ENCODE results near the gene IFITM2.
"Not testable (repeated sequence)": the region's sequence is repeated elsewhere in the genome, so short reads cannot be mapped to it uniquely, and the experiment has no call there.

DNA sequence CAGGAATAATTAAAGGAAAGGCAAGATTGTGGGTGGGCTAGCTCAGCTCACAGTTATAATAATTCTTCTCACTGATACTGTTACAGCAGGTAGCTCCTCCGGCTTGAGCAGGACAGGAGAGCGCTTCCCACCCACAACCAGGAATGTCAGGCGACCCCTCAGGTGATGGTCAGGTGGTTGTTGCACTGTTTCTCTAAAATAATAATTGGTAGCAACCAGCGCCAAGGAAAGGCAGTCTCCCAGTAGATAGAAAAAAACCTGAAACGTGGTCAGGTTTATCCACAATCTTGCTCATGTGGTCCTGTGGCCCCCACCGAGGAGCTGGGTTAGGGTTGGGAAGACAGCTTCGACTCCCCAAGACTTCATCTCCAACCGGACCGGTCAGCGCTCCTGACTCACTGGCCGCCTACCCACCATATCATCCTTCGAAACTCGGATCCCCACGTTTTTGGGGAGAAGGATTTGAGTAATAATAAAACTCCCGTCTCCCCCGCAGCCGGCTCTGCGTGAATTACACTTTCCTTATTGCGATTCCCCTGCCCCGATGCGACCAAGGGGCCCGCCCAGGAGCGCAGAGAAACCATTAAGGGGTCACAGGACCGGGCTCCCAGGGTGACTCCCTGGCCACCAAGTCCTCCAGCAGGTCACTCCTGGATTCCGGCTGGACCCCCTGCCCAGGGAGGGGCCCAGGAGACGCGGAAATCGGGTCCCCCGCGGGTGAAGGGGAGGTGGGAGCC lies 10.2 kb downstream of the IFITM2 start:
- TF ChIP-seq, protein P1, sequence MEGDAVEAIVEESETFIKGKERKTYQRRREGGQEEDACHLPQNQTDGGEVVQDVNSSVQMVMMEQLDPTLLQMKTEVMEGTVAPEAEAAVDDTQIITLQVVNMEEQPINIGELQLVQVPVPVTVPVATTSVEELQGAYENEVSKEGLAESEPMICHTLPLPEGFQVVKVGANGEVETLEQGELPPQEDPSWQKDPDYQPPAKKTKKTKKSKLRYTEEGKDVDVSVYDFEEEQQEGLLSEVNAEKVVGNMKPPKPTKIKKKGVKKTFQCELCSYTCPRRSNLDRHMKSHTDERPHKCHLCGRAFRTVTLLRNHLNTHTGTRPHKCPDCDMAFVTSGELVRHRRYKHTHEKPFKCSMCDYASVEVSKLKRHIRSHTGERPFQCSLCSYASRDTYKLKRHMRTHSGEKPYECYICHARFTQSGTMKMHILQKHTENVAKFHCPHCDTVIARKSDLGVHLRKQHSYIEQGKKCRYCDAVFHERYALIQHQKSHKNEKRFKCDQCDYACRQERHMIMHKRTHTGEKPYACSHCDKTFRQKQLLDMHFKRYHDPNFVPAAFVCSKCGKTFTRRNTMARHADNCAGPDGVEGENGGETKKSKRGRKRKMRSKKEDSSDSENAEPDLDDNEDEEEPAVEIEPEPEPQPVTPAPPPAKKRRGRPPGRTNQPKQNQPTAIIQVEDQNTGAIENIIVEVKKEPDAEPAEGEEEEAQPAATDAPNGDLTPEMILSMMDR (IDR thresholded peaks at IDR 0.05) = peak in 1 of 3 donors; percentile 9
- not testable (repeated sequence) for TF ChIP-seq POLR2A (IDR thresholded peaks at IDR 0.05)
